Left ventricle myocardium inferior (tissue), 1 donor: ENCODE data around the gene ST3GAL2. TPM values are rescaled to one million over a fixed set of nuclear protein-coding genes. Genes with fewer than 3 reads are reported as not detected.
A peak's percentile ranks its signal among the peaks of the same experiment; 100 is the strongest.
"Not testable (repeated sequence)": the region's sequence is repeated elsewhere in the genome, so short reads cannot be mapped to it uniquely, and the experiment has no call there.

Source experiments
- DNase-seq: peaks from one replicate; pipeline ENCODE4 v3.0.0-alpha.2; 2020
- H3K27ac ChIP-seq: fragments of 200-600 bp; replicated peaks from 2 replicates; pipeline ENCODE4 v1.8.0; 2021
- H3K27me3 ChIP-seq: fragments of 200-600 bp; 2 replicates; pipeline ENCODE4 v1.8.0; 2021; ENCODE audit warnings: low read depth
- H3K36me3 ChIP-seq: fragments of 200-600 bp; 2 replicates; pipeline ENCODE4 v1.8.0; 2021
- H3K4me1 ChIP-seq: fragments of 200-600 bp; 2 replicates; pipeline ENCODE4 v1.8.0; 2021
- H3K4me3 ChIP-seq: fragments of 200-600 bp; 2 replicates; pipeline ENCODE4 v1.8.0; 2021; ENCODE audit warnings: mild to moderate bottlenecking, moderate library complexity
- H3K9me3 ChIP-seq: fragments of 200-600 bp; replicated peaks from 2 replicates; pipeline ENCODE4 v1.8.0; 2021
- intact Hi-C: fragments of 100-400 bp; cut with micrococcal nuclease; formaldehyde crosslinking; loops from one replicate; pipeline ENCODE4 v1.11.0; 2022
- total RNA-seq: library from RNA; stranded (reverse); fragmentation: NEBNext Ultra II Directional; extraction: Animal tissue kit (Norgen Biotek cat#: 25700); gene quantifications from one replicate; pipeline ENCODE4 v1.2.1, GENCODE V29; 2021
- TF ChIP-seq, protein P1 (sequence below): fragments of 200-600 bp; IDR thresholded peaks from 2 replicates; pipeline ENCODE4 v1.8.0; 2021; ENCODE audit warnings: antibody characterized with exemption, mild to moderate bottlenecking, borderline replicate concordance
- donor health status: DM: no; HTN: yes; CAD: no; lungs with severe emphysema.

The ST3GAL2 gene
- total RNA-seq, 1 donor from 2014 or later: 22.3 TPM

DNA sequence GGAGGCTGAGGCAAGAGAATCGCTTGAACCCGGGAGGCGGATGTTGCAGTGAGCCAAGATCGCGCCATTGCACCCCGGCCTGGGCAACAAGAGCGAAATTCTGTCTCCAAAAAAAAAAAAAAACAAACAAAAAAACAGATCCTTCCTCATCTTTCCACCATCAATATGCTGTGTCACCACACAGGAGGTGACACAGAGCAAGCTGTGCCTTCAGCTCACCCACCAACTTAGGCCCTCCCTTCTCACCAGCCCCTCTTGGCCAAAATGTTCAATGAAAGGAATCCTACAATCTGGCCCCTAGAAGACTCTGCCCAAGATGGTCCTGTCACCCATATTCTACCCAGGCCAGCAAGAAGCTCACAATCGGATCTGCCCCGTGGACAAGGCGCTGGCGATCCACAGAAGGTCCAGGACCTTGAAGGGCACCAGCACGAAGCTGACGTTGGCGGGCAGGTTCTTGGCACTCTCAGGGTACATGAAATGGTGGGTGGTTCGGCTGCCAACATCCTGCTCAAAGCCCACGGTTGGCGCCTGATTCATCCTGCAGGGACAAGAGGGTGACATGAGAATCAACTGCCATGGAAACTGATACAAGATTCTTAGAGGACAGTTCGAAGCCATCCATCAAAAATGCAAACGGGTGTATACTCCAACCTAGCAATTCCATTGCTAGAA lies 50.8 kb downstream of the ST3GAL2 start:
- Histone ChIP-seq H3K4me1 (peaks cover 14% of the 10 kb centered on the region), H3K27ac (no peak overlapping the region), H3K27me3 (no peaks in the 10 kb centered on the region), H3K9me3 (no peaks in the 10 kb centered on the region), H3K4me3 (no peak overlapping the region), H3K36me3 (peaks cover 19% of the 10 kb centered on the region)
- intact Hi-C loops: loop anchor here (10.0 kb wide), 1 partner anchor 47 kb away; the partner anchor contains the start of gene ST3GAL2
- TF ChIP-seq, protein P1, sequence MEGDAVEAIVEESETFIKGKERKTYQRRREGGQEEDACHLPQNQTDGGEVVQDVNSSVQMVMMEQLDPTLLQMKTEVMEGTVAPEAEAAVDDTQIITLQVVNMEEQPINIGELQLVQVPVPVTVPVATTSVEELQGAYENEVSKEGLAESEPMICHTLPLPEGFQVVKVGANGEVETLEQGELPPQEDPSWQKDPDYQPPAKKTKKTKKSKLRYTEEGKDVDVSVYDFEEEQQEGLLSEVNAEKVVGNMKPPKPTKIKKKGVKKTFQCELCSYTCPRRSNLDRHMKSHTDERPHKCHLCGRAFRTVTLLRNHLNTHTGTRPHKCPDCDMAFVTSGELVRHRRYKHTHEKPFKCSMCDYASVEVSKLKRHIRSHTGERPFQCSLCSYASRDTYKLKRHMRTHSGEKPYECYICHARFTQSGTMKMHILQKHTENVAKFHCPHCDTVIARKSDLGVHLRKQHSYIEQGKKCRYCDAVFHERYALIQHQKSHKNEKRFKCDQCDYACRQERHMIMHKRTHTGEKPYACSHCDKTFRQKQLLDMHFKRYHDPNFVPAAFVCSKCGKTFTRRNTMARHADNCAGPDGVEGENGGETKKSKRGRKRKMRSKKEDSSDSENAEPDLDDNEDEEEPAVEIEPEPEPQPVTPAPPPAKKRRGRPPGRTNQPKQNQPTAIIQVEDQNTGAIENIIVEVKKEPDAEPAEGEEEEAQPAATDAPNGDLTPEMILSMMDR: no peak
- no peak for DNase-seq

DNA sequence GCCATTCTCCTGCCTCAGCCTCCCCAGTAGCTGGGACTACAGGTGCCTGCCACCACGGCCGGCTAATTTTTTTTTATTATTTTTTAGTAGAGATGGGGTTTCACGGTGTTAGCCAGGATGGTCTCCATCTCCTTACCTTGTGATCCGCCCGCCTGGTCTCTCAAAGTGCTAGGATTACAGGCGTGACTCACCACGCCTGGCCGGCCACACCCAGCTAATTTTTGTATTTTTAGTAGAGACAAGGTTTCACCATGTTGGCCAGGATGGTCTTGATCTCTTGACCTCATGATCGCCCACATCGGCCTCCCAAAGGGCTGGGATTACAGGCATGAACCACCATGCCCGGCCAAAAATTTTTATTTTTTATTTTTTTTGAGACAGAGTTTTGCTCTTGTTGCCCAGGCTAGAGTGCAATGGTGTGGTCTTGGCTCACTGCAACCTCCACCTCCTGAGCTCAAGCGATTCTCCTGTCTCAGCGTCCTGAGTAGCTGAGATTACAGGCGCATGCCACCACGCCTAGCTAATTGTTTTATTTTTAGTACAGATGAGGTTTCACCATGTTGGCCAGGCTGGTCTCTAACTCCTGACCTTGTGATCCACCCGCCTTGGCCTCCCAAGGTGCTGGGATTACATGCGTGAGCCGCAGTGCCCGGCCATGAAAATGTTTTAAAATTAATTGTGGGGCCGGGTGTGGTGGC lies 52.5 kb downstream of the ST3GAL2 start:
- intact Hi-C loops: loop anchor here (10.0 kb wide), 1 partner anchor 48 kb away; the partner anchor contains the start of gene ST3GAL2
- H3K27ac ChIP-seq: peak overlapping the region; percentile 63

DNA sequence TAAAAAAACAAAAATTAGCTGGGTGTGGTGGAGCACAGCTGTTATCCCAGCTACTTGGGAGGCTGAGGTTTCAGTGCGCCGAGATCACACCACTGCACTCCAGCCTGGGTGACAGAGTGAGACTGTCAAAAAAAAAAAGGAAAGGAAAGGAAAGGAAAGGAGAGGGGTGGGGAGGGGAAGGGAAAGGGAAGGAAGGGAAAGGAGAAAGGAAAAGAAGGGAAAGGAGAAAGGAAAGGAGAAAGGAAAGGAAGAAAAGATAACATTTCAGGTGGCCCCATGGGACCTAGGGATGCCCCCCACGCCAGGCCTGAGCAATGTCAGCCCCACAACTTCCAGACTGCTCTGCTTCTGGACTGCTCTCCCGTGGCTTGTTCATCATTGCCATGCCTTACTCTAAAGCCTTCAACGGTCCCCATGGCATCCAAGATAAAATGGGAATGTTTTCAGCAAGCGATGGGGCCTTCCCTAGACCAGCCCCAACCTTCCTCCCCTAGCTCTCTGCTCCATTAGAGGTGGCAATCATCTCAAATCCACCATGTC lies 55.4 kb downstream of the ST3GAL2 start:
- intact Hi-C loops: loop anchor here (10.0 kb wide), 1 partner anchor 51 kb away; the partner anchor contains the start of gene ST3GAL2
- Histone ChIP-seq H3K27ac (no peak overlapping the region), H3K4me1 (peaks cover 27% of the 10 kb centered on the region), H3K4me3 (no peak overlapping the region), H3K36me3 (peaks cover 25% of the 10 kb centered on the region), H3K9me3 (no peaks in the 10 kb centered on the region), H3K27me3 (no peaks in the 10 kb centered on the region)
- DNase-seq: no peak
- TF ChIP-seq, protein P1: no peak

More for the DNA sequence above, 52.5 kb downstream of the ST3GAL2 start:
- H3K9me3 ChIP-seq, H3K4me3 ChIP-seq, H3K4me1 ChIP-seq, H3K27me3 ChIP-seq: not testable (repeated sequence)
- peak; percentile 25 for DNase-seq
- peaks cover 25% of the 10 kb centered on the region for H3K36me3 ChIP-seq

DNA sequence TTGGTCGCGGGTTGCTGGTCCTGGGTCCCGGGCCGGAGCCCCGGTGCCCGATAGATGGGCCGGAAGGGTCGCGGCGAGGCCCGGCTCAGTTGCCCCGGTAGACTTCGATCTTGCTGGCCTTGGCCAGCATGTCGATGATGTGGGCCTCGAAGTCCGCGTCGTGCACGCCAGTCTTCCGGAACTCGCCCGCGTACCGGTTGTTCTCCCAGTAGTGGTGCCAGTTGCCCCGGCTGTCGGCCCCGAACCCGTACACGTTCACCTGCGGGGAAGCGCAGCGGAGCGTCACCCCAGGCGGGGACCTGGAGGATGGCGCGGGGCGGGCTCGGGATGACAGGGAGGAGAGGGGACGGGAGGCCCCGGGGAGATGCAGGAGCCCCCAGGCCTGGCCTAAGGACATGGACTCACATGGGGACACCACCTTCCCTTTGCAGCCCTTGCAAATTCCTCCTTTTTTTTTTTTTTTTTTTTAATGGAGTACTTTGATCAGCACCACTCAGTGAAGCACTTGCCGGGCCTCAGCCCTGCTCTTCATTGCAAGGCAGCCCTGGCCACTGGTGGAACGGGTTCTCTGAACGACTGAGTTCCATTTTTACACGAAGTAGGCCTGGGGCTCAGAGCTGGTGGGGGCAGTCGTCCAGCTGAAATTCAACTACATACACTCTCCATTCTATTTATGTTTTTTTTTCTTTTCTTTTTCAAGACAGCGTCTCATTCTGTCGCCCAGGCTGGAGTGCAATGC lies 57.1 kb downstream of the ST3GAL2 start:
- Histone ChIP-seq H3K9me3 (no peaks in the 10 kb centered on the region), H3K36me3 (peaks cover 9% of the 10 kb centered on the region), H3K27ac (peak overlapping the region; percentile 87), H3K4me3 (peak overlapping the region; percentile 78), H3K4me1 (peaks cover 27% of the 10 kb centered on the region), H3K27me3 (no peaks in the 10 kb centered on the region)
- no peak for DNase-seq
- TF ChIP-seq, protein P1: no peak
- intact Hi-C loops: loop anchor here (10.0 kb wide), 1 partner anchor 53 kb away; the partner anchor contains the start of gene ST3GAL2

DNA sequence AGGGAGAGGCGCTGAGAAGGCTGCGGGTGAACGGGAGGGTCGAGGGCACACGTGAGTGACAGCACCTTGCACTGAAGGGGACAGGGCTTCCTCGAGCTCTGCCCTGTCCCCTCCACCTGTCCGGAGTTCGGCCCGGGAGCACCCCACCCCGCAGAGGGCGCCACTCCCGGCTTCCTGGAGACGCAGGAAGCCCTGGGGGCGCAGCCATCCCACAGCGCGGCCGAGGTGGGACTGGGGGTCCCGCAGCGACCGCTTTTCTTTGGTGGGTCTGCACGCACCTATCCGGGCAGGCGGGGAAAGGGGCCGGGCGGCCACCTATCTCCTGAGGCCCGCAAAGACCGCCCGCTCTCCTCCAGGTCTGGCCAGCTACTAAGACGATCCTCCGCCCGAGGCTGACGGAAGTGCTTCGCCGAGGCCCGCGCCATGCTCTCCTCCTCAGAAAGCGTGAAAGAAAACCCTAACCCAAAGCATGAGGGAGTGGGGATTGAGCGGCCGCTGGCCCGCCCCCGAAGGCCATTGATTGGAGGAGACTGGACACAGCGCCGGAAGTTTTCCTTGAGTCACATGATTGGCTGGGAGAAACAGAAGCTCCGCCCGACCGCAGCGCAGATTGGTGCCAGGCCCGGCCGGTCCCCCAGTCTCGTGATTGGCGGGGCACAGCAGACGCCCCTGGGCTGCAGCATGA lies 57.8 kb downstream of the ST3GAL2 start:
- intact Hi-C loops: loop anchor here (10.0 kb wide), 1 partner anchor 54 kb away; the partner anchor contains the start of gene ST3GAL2
- H3K36me3 ChIP-seq: peaks cover 9% of the 10 kb centered on the region

More for the DNA sequence above, 57.8 kb downstream of the ST3GAL2 start:
- H3K9me3 ChIP-seq: no peaks in the 10 kb centered on the region
- H3K4me3 ChIP-seq: peak overlapping the region; percentile 78
- TF ChIP-seq, protein P1: peak; percentile 50
- peak; percentile 97 for DNase-seq
- H3K4me1 ChIP-seq: peaks cover 27% of the 10 kb centered on the region
- no peaks in the 10 kb centered on the region for H3K27me3 ChIP-seq
- peak overlapping the region; percentile 87 for H3K27ac ChIP-seq
